Left ventricle myocardium superior (tissue), 1 donor: ENCODE data around the gene RUVBL1. TPM values are rescaled to one million over a fixed set of nuclear protein-coding genes. Genes with fewer than 3 reads are reported as not detected.

Source experiments
- ATAC-seq: fragments of 200-7000 bp; cut with Tn5 transposase; one replicate; pipeline ENCODE4 v1.9.1; 2020; ENCODE audit warnings: mild to moderate bottlenecking, moderate library complexity
- DNase-seq: peaks from one replicate; pipeline ENCODE4 v3.0.0-alpha.2; 2020
- intact Hi-C: fragments of 100-400 bp; cut with micrococcal nuclease; formaldehyde crosslinking; loops from one replicate; pipeline ENCODE4 v1.11.0; 2022
- total RNA-seq: library from RNA; stranded (reverse); fragmentation: NEBNext Ultra II Directional; extraction: Animal tissue kit (Norgen Biotek cat#: 25700); gene quantifications from one replicate; pipeline ENCODE4 v1.2.1, GENCODE V29; 2021
- donor health status: DM: no; HTN: yes; CAD: no; lungs with severe emphysema.

RUVBL1 gene
- total RNA-seq, 1 donor from 2014 or later: 22.6 TPM

DNA sequence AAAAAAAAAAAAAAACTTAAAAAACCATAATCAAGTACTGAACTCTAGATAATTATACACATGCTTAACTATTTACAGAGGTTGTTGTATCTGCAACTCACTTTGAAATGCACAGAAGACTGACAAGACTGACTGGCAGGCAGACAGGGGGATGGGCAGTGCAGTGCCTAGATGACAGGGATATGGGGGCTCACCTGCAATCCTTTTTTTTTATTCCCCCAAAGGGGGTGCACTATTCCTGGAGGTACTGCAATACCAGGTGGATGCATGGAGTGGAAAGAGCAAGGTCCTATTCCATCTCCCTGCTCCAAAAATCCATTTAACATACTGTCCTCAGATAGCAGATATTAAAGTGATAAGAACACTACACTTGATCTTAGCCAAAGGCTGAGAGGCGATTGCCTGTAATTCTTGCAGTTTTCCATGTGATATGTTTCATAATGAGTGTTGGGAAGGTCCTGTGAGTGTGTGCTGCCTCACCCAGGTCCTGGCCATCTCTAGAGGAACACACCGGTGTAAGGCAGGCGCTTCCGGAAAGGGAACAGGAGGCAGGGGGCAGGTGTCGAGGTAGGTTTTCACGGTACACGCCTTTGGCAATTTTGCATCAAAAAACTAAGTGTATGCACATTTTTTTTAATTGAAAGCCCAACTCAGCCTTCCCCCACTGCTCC lies 48.6 kb downstream of the RUVBL1 start:
- ATAC-seq: peak; percentile 0
- intact Hi-C loops: loop anchor here (10.0 kb wide), 1 partner anchor 420 kb away; the partner anchor contains the start of gene GATA2
- no peak for DNase-seq

GRCh38 chr3:128073807-128074206 lies 49.8 kb downstream of the RUVBL1 start:
- ATAC-seq: no peak
- no peak for DNase-seq
- intact Hi-C loops: loop anchor here (10.0 kb wide), 1 partner anchor 421 kb away; the partner anchor contains the start of gene GATA2

DNA sequence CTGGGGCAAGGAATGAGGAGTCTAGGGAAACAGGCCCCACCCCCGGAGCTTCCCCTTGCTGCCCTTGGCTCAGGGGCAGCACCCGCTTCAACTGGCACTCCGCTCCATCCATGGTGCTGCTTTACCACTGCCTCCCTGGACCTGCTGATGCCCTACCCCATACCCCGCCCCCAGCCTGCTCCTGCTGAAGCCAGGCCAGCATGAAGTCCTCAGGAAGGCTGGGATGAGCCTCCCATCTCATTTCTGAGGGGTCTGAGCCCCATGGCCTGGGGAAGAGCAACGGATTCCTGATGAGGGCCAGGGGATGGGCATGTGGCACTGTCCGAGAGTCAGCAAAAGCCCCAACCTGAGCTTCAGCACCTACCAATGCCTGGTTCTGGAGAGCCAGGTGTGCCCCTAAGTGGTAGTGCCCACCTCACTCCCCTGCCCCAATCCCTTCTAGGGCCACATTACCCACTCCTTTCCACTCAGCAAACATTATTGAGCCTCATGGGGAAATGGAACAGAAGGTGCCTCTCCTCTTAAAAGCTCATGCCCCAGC lies 50.4 kb downstream of the RUVBL1 start:
- DNase-seq (no peak), ATAC-seq (no peak)
- intact Hi-C loops: loop anchor here (10.0 kb wide), 1 partner anchor 422 kb away; the partner anchor contains the start of gene GATA2

GRCh38 chr3:128072454-128073184 lies 51.0 kb downstream of the RUVBL1 start:
- no peak for ATAC-seq
- intact Hi-C loops: loop anchor here (10.0 kb wide), 1 partner anchor 422 kb away; the partner anchor contains the start of gene GATA2
- DNase-seq: no peak

GRCh38 chr3:128071771-128072453 lies 51.7 kb downstream of the RUVBL1 start:
- ATAC-seq (no peak), DNase-seq (no peak)
- intact Hi-C loops: loop anchor here (10.0 kb wide), 1 partner anchor 423 kb away; the partner anchor contains the start of gene GATA2

DNA sequence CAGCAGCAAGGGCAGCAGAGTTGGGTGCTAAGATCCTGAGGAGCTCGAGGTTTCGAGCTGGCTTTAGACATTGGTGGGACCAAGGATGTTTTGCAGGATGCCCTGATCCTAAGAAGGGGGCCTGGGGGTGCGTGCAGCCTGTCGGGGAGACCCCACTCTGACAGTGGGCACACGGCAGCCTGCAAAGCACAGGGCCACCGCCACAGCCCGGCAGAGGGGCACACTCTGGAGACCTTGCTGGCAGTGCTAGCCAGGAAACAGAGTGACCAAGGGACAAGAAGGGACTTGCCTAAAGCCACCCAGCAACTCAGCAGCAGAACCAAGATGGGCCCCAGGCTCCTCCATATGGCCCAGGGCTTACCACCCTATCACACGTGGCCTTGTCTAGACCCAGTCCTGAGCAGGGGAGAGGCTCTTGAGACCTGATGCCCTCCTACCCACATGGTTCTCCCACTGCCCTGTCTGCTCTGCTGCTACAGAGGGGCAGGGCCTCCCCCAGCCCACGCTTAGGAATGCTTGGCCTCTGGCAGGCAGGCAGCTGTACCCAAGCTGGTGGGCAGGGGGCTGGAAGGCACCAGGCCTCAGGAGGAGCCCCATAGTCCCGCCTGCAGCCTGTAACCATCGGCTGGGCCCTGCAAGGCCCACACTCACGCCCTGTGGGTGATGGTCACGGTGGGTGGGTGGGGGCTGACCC lies 52.6 kb downstream of the RUVBL1 start:
- ATAC-seq (no peak), DNase-seq (no peak)
- intact Hi-C loops: loop anchor here (10.0 kb wide), 1 partner anchor 424 kb away; the partner anchor contains the start of gene GATA2

DNA sequence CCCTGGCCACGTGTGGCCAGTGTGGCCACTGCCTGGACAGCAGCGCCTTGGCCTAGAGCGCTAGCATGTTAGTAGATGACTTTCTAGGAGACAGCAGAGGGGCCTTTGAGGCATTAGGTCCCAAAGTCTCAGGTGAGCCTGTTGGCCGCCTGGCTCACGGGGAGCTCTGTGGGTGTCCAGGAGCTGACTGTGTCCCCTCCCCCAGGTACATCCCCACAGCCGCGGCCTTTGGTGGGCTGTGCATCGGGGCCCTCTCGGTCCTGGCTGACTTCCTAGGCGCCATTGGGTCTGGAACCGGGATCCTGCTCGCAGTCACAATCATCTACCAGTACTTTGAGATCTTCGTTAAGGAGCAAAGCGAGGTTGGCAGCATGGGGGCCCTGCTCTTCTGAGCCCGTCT lies 54.3 kb downstream of the RUVBL1 start:
- intact Hi-C loops: no loop called here
- no peak for ATAC-seq

DNA sequence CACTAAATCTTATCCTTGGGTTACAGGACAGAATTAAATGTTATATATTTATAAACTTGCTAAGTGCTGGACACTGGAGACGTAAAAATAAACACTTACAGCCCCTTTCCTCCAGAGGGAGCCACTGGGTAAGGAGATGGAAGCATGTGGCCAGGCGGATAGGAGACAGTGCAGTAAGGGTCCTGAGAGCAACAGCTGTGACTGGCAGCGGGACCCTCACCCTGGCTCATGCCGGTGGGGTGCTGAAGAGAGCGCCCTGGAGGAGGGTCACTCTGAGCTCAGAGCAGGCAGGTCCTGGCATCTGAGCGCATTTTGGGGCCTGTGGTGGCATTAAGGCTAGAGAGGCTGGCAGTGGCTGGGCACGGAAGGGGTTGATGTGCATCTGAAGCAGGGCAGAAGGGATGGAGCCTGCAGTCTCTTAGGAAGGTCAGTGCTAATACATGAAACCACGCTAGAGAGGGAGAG lies 55.4 kb downstream of the RUVBL1 start:
- ATAC-seq: peak; percentile 8
- no peak for DNase-seq
- intact Hi-C loops: no loop called here

More for the DNA sequence above, 54.3 kb downstream of the RUVBL1 start:
- DNase-seq: no peak

DNA sequence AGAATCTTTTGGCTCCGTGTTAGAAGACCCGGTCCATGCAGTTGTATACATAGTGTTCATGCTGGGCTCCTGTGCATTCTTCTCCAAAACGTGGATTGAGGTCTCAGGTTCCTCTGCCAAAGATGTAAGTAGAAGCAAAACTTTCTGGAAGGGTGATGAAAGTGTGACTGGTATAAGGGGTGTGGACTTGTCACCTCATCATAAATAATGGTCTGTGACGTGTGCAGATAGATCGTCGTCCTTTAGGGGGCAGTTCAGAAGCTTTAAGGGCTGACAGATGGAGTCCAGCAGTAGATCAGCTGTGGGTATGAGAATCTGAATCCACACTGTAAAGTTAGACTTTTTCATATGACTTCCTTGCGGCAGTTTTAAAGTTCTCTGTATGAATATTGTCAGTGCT lies 56.1 kb downstream of the RUVBL1 start:
- intact Hi-C loops: no loop called here
- ATAC-seq: no peak
- DNase-seq: no peak

- DNase-seq (no peak), ATAC-seq (no peak)
- intact Hi-C loops: no loop called here
Measured at GRCh38 chr3:128066676-128067075, 56.9 kb downstream of the RUVBL1 start.

- ATAC-seq (no peak), DNase-seq (no peak)
- intact Hi-C loops: no loop called here
Measured at GRCh38 chr3:128066114-128066513, 57.5 kb downstream of the RUVBL1 start.

DNA sequence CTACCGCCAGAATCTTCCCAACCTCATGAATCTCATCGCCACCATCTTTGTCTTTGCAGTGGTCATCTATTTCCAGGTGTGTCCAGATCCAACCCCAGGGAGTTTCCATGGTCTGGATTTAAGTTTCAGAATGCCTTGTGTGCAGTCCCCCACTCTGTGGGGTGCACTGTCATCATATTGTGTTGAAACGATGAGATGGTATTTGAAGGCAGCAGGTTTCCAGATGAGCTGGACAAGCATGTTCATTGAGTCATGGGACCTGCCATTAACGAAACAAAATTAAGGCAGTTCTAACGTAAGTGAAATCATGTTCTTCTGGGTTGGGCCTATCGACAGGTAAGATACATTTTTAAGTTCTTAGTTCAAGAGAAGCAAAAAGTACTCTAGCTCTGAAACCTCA lies 58.6 kb downstream of the RUVBL1 start:
- intact Hi-C loops: no loop called here
- DNase-seq (no peak), ATAC-seq (no peak)

- intact Hi-C loops: no loop called here
- ATAC-seq (no peak), DNase-seq (no peak)
Measured at GRCh38 chr3:128063865-128064264, 59.7 kb downstream of the RUVBL1 start.

DNA sequence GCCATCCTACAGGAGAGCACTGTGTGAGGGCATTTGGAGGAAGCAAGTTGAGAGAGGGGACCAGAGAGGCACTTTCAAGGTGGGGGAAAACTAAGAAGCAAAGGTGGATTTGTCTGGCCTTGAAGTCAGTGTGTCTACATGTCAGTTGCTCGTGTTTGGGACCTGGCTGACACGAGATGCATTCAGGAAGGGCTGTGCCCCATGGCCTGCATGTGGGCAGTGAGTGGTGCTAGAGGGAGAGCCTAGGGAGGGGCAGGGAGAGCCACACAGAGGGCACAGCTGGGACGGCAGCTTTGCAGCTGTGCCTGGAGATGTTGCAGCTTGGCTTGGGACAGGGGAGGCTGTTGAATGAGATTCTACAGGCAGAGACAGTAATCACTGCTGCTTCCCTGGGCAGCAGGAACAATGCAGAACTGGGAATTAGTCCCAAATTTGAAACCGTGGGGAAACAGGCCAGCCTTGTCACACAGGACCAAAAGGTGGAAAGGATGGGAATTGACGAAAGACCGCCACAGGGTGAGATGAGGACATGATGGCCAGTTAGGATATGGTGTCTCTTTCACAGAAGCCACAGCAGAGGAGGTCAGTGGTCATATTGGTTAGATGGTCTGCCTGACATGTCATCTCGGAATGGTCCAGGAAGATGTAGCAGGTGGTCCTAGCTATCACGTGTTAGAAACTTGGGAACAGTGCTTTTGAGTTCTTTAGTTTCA lies 61.4 kb downstream of the RUVBL1 start:
- DNase-seq (no peak), ATAC-seq (no peak)
- intact Hi-C loops: no loop called here

DNA sequence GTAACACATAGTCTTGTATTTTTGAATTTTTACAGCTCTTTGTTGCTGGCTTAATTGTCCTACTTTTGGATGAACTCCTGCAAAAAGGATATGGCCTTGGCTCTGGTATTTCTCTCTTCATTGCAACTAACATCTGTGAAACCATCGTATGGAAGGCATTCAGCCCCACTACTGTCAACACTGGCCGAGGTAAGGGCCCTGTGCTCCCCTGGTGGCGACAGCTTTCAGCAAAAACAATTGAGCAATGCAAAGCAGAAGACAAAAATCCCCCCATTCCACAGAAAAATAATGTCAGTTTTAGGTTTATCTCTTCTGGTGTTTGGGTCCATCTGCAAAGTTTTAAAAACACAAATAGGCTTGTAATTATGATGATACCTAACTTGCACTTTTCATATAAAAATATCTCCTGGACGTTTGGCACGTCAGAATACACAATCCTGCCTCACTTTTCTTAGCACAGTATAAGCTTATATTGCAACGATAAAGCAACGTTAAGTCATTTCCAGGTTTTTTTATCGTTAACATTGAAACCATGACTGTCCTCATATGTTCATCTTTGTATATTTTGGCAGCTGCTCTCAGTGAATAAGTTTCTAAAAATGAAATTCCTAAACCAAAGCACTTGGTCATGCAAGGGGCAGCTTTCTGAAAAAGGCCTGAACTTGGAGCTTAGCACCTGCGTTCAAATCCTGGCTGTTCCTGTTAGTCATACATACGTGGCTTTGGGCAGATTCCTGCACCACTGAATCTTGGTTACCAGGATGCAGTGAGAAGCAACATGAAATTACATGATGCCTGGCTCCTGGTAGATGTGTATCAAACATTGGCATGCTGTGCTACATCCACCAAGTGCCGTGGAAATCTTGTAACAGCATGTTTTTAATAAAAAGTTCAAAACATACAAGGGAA lies 62.9 kb downstream of the RUVBL1 start:
- ATAC-seq: no peak
- intact Hi-C loops: no loop called here
- no peak for DNase-seq

GRCh38 chr3:128056258-128056657 lies 67.4 kb downstream of the RUVBL1 start:
- intact Hi-C loops: no loop called here
- DNase-seq (no peak), ATAC-seq (no peak)

GRCh38 chr3:128054367-128054766 lies 69.2 kb downstream of the RUVBL1 start:
- DNase-seq (no peak), ATAC-seq (no peak)
- intact Hi-C loops: no loop called here
